ENCODE results near the gene CERK. TPM values are rescaled to one million over a fixed set of nuclear protein-coding genes. Genes with fewer than 3 reads are reported as not detected.
"Not testable (repeated sequence)": the region's sequence is repeated elsewhere in the genome, so short reads cannot be mapped to it uniquely, and the experiment has no call there.

Gene CERK
- total RNA-seq, 4 donors from 2014 or later: 37.4 to 59.9 (median 57.3) TPM

GRCh38 chr22:46650078-46650810, 87.8 kb downstream of the CERK start:
- Histone ChIP-seq H3K4me3 (no peak overlapping the region), H3K27me3 (no peaks in the 10 kb centered on the region), H3K27ac (peak overlapping the region; percentile 8 to 49), H3K9me3 (no peaks in the 10 kb centered on the region), H3K36me3 (no peaks in the 10 kb centered on the region), H3K4me1 (peaks cover 0 to 17% of the 10 kb centered on the region in 2 donors)
- no peak for TF ChIP-seq POLR2A (IDR thresholded peaks at IDR 0.05)
- TF ChIP-seq CTCF (IDR thresholded peaks at IDR 0.05): no peak
- DNase-seq: no peak
- intact Hi-C loops (cut with DNase I; ENCODE audit: low total_unique reads): no loop called here

GRCh38 chr22:46649141-46650077, 88.6 kb downstream of the CERK start:
- DNase-seq: peak in 1 of 2 donors; percentile 35
- peaks cover 0 to 17% of the 10 kb centered on the region in 2 donors for H3K4me1 ChIP-seq
- TF ChIP-seq POLR2A (IDR thresholded peaks at IDR 0.05) (no peak), CTCF (IDR thresholded peaks at IDR 0.05) (no peak)
- H3K4me3 ChIP-seq: no peak overlapping the region
- peak overlapping the region; percentile 8 to 49 for H3K27ac ChIP-seq
- no peaks in the 10 kb centered on the region for H3K36me3 ChIP-seq
- no peaks in the 10 kb centered on the region for H3K27me3 ChIP-seq
- intact Hi-C loops (cut with DNase I; ENCODE audit: low total_unique reads): no loop called here
- H3K9me3 ChIP-seq: no peaks in the 10 kb centered on the region

- H3K27me3 ChIP-seq; DNase-seq; intact Hi-C loops (cut with DNase I; ENCODE audit: low total_unique reads); H3K36me3 ChIP-seq; H3K27ac ChIP-seq; H3K4me3 ChIP-seq; H3K9me3 ChIP-seq: not testable (repeated sequence)
- peaks cover 0 to 17% of the 10 kb centered on the region in 2 donors for H3K4me1 ChIP-seq
Measured at GRCh38 chr22:46648225-46648820, 89.7 kb downstream of the CERK start.

GRCh38 chr22:46646531-46647215, 91.4 kb downstream of the CERK start:
- Histone ChIP-seq H3K4me1 (peaks cover 0 to 13% of the 10 kb centered on the region in 2 donors), H3K27me3 (no peaks in the 10 kb centered on the region), H3K4me3 (no peak overlapping the region), H3K27ac (no peak overlapping the region), H3K36me3 (no peaks in the 10 kb centered on the region), H3K9me3 (no peaks in the 10 kb centered on the region)
- TF ChIP-seq CTCF (IDR thresholded peaks at IDR 0.05) (no peak), POLR2A (IDR thresholded peaks at IDR 0.05) (no peak)
- intact Hi-C loops (cut with DNase I; ENCODE audit: low total_unique reads): no loop called here
- no peak for DNase-seq

GRCh38 chr22:46642840-46643480, 95.1 kb downstream of the CERK start:
- DNase-seq; H3K9me3 ChIP-seq; intact Hi-C loops (cut with DNase I; ENCODE audit: low total_unique reads); H3K27ac ChIP-seq; H3K4me1 ChIP-seq; H3K4me3 ChIP-seq; H3K27me3 ChIP-seq; H3K36me3 ChIP-seq: not testable (repeated sequence)
